NCI-H2171 (cell line): ENCODE data around the gene ZBED6.
A peak's percentile ranks its signal among the peaks of the same experiment; 100 is the strongest.
"Not testable (repeated sequence)": the region's sequence is repeated elsewhere in the genome, so short reads cannot be mapped to it uniquely, and the experiment has no call there.

ENCODE experiments used
- DNase-seq: peaks from one replicate; lab custom pipeline; 2025; lab: John Stamatoyannopoulos, UW

The ZBED6 gene

GRCh38 chr1:203778789-203779188 is 16.6 kb upstream of the ZBED6 start:
- no peak for DNase-seq

GRCh38 chr1:203781962-203782361 is 13.5 kb upstream of the ZBED6 start:
- no peak for DNase-seq

- no peak for DNase-seq
These were observed 5.5 kb upstream of the ZBED6 start for GRCh38 chr1:203789966-203790365.

- DNase-seq = no peak
These were observed 3.9 kb upstream of the ZBED6 start for GRCh38 chr1:203791498-203791897.

DNA sequence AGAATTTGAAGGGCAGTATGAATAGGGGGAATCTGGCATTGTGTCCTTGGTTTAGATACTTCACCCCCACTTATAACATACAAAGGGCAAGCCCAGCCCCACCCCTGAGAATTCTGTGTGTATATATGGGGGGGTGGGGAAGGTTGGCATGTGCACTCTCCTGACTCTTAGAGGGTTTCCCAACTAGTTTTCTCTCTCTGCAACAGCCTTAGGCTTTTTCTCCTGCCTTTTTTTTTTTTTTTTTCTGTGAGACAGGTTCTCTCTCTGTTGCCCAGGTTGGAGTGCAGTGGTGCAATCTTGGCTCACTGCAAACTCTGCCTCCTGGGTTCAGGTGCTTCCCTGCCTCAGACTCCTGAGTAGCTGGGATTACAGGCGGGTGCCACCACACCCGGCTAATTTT is 2.9 kb upstream of the ZBED6 start:
- DNase-seq = no peak

- DNase-seq = not testable (repeated sequence)
These were observed 1.9 kb upstream of the ZBED6 start for GRCh38 chr1:203793561-203793960.

- no peak for DNase-seq
These were observed 521 bp upstream of the ZBED6 start for GRCh38 chr1:203794764-203795440.

DNA sequence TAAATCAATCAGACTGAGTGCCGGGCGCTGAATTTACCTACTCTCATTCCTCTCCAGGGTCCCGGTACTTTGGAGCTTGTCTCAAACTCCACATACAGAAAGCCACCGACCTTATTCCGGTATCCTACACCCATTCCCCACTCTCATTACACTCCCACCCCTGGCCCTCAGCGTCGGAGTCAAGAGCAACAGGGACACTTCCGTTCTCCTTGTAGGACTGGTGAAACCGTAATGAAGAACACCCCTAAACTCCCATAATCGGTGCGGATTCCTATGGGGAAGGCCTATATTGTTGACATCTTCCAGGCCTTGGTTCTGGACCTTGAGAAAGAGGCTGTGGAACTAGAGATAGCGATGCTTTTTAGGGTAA is 798 bp downstream of the ZBED6 start:
- DNase-seq = peak; percentile 46

DNA sequence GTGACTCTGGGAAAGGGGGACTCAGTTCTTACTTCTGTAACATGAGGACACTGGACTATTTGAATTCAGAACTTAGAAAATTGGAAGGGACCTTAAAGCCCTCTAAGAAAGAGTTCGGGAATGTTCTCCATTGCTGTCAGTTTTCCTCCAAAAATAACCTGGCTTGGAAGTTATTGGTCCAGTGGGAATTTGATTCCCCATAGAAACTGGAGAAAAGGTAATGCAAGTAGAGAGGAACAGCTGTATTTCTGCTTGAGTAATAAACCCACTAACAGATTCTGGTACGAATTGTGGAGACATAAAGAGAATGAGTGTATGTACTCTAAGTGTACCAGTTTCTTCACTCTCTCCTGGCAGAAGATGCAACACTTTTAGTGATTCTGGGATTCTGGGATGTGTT is 1.8 kb downstream of the ZBED6 start:
- DNase-seq = no peak

GRCh38 chr1:203797948-203798655 is 2.7 kb downstream of the ZBED6 start:
- DNase-seq = no peak

GRCh38 chr1:203799157-203799556 is 3.7 kb downstream of the ZBED6 start:
- no peak for DNase-seq

DNA sequence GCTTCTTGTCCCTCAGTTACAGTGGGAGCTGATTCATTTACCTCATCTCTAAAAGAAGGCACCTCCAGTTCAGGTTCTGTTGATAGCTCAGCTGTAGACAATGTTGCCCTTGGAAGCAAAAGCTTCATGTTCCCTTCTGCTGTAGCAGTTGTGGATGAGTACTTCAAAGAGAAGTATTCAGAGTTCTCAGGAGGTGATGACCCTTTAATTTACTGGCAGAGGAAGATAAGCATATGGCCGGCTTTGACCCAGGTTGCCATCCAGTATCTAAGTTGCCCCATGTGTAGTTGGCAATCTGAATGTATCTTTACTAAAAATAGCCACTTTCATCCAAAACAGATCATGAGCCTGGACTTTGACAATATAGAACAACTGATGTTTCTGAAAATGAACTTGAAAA is 4.5 kb downstream of the ZBED6 start:
- DNase-seq = no peak

DNA sequence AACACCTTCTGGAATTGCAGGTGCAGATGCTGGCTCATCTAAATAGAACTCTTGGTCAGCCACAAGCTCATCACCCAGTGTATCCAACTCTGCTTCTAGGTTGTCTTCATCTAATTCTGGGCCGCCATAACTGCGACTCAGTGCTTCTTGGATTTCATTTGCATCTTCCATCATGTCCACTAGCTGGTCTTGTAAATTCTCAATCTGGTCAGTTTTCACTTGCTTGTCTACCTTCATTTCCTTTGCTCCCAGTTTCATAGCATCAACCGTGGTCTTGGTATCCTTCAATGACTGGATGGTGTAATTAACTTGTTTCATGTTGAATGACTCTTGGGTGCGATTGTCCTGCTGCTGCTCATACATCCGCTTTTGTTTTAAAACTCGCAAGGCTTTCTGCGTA is 10.3 kb downstream of the ZBED6 start:
- no peak for DNase-seq

- DNase-seq = no peak
These were observed 11.8 kb downstream of the ZBED6 start for GRCh38 chr1:203807196-203807595.

GRCh38 chr1:203813581-203814341 is 18.3 kb downstream of the ZBED6 start:
- no peak for DNase-seq

- no peak for DNase-seq
These were observed 23.0 kb downstream of the ZBED6 start for GRCh38 chr1:203818399-203818798.

DNA sequence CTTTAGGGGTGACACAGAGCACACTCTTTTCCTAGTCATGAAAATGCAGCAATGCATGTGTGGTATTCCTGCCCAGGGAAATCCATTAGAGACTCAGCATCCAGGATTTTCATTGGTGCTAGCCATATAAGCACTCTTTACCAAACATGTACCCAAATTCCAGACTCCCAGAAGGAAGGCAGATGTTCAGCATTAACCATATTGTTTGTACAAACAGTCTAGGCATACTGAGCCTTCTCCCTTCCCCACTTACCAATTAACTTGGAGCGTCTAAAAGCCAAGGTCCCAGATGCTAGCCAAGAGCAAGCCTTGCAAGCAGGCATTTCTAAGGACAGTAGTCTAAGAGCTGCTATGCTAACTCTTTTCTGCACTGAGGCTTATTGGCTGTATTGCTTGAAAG is 27.9 kb downstream of the ZBED6 start:
- DNase-seq = peak; percentile 49

- DNase-seq = no peak
These were observed 30.8 kb downstream of the ZBED6 start for GRCh38 chr1:203826175-203826574.

DNA sequence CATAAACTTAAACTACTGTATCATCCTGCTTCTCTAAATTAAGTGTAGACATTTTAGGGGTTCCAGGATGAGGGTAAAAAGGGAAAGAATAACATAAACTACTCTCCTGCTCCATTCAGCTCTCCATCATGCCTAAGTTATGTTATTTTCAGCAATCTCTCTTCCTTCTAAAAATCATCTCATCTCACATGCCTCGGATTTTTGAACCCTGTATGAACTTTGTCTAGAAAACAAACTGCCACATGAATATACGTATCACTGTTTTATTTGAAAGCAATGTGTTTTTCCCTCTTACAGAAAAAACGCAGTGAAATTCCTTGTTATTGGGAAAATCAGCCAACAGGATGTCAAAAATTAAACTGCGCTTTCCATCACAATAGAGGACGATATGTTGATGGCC is 32.6 kb downstream of the ZBED6 start:
- DNase-seq = no peak

DNA sequence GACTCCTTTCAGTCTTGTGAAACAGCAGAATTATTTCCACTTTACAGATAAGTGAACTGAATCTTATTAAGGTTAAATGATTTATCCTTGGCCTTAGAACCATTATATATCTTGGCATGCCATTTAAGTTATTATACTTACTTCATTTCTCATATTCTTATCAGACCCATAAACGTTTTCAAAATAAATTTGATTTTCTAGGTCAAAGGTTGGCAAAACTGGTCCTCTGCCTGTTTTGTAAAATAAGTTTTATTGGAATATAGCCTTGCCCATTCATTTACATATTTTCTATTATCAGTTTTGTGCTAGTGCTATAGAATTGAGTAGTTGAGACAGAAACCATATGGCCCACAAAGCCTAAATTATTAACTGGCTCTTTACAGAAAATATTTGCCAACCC is 33.1 kb downstream of the ZBED6 start:
- DNase-seq = no peak

DNA sequence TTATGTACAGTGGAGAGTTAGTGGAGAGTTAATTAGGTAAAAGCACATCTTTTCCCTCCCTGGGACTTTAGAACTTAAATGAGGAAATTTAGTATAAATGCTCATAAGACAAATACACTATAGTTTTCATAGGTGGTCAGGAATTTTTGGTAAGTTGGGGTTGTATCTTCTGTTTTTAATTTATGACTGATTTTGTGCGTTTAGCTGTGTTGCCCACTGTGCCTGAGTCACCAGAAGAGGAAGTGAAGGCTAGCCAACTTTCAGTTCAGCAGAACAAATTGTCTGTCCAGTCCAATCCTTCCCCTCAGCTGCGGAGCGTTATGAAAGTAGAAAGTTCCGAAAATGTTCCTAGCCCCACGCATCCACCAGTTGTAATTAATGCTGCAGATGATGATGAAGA is 33.8 kb downstream of the ZBED6 start:
- DNase-seq = not testable (repeated sequence)

DNA sequence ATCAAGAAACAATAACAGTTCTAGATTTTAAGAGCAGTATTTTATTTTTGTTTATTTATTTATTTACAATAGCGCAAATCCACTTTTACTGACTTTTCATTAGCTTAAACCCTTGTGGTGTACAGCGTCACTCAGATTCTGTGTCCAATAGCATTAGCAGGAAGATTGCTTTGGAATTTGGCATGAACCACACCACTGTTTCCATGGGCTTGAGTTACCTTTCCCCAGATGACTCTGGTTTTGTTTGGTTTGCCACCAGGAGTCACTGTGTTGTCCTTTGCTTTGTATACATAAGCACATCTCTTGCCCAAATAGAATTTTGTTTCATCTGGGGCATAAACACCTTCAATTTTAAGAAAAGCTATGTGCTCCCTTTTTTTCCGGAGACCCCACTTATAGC is 40.1 kb downstream of the ZBED6 start:
- DNase-seq = no peak

GRCh38 chr1:203839081-203839480 is 43.7 kb downstream of the ZBED6 start:
- DNase-seq = no peak
